ENCODE results near the gene CHD3. TPM values are rescaled to one million over a fixed set of nuclear protein-coding genes. Genes with fewer than 3 reads are reported as not detected.

Gene CHD3
- total and polyA plus RNA-seq, 2 of the 13 experiments (the other 11 are each of a cell fraction or from before 2014, with no cell fraction given) = 2.7 to 3.7 TPM

DNA sequence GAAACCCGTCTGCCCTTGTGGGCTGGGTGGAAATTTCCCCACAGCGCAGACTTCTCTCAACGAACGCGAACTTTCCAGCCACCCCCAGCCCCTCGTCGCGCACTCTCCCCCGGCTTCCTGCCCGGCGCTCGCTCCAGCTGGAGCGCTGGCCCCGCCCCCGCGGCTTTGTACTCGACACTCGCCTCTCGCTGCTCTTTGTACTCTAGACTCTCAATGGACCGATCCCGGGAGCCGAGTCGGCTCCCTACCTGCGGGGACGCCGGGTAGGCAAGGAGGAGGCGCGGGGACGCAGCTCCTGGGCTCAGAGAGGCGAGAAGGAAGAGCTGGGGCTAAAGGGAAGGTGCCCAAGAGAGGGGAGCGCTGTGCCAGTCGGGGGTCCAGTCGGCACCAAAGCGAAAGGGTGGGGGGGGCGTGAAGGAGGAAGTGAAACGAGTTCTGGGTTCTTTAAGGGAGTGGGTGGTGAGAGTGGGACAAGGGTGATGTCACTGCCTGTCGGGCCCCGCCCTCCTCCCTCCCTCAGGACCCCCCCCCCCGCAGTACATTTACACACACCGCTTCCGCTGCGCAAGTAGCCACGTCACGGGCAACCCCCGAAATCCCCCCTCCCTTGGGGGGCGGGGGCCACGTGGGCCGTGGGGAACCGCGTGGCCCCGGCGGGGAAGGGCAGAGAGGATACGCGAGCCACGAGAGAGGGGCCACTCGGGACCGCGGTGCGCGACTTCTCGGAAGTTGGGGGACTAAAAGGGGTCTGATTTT is 44.9 kb upstream of the CHD3 start (continued):
- TF ChIP-seq LBX2 (CRISPR knock-in tag; IDR thresholded peaks at IDR 0.05; ENCODE audit: borderline replicate concordance) (no peak), CBX2 (IDR thresholded peaks at IDR 0.05; ENCODE audit: low read depth, low read length) (no peak), CBX2 (CRISPR knock-in tag; IDR thresholded peaks at IDR 0.05; ENCODE audit: low read depth) (no peak), KMT2B (CRISPR knock-in tag; IDR thresholded peaks at IDR 0.05) (no peak), ZNF224 (CRISPR knock-in tag; IDR thresholded peaks at IDR 0.05) (no peak), ZNF430 (CRISPR knock-in tag; IDR thresholded peaks at IDR 0.05) (peak; percentile 40; the same call in 1 of the 2 replicates), NKX3-1 (CRISPR knock-in tag; IDR thresholded peaks at IDR 0.05) (no peak), ISL2 (CRISPR knock-in tag; IDR thresholded peaks at IDR 0.05) (no peak; the same call in 1 of the 2 replicates), DRAP1 (CRISPR knock-in tag; IDR thresholded peaks at IDR 0.05) (peak; percentile 48; the same call in 1 of the 2 replicates), ELF4 (CRISPR knock-in tag; IDR thresholded peaks at IDR 0.05; ENCODE audit: borderline replicate concordance) (no peak), TMF1 (CRISPR knock-in tag; IDR thresholded peaks at IDR 0.05; ENCODE audit: low read depth) (no peak), KDM2A (CRISPR knock-in tag; IDR thresholded peaks at IDR 0.05; ENCODE audit: borderline replicate concordance, low read depth) (peak; percentile 40; the same call in 1 of the 2 replicates), ZNF281 (CRISPR knock-in tag; IDR thresholded peaks at IDR 0.05; ENCODE audit: borderline replicate concordance) (no peak; the same call in 1 of the 2 replicates), ZNF737 (CRISPR knock-in tag; IDR thresholded peaks at IDR 0.05; ENCODE audit: borderline replicate concordance) (no peak), CHCHD3 (CRISPR knock-in tag; IDR thresholded peaks at IDR 0.05) (no peak), ZNF646 (CRISPR knock-in tag; IDR thresholded peaks at IDR 0.05) (0 out of 2 replicates have a peak, but pooled peaks have one; percentile 0), SMYD3 (CRISPR knock-in tag; IDR thresholded peaks at IDR 0.05) (no peak), ZNF556 (CRISPR knock-in tag; IDR thresholded peaks at IDR 0.05; ENCODE audit: borderline replicate concordance) (no peak)
